GM12874 (cell line): ENCODE data around the gene ANKRD52.

ENCODE experiments used
- CTCF ChIP-seq: IDR thresholded peaks from 2 replicates; pipeline ENCODE4 v1.5.1; 2011; ENCODE audit warnings: low read depth, mild to moderate bottlenecking, control low read depth, low read length, moderate library complexity; ENCODE audit not compliant: insufficient read depth

The ANKRD52 gene

GRCh38 chr12:56189099-56189917, 68.9 kb downstream of the ANKRD52 start, which contains the start of gene SMARCC2:
Gene SMARCC2, minus strand, starts transcription at chr12:56189483. Its CDS starts 22 bp downstream, at chr12:56189461.
- TF ChIP-seq CTCF, result peak; percentile 87

- TF ChIP-seq CTCF, result no peak
Measured at GRCh38 chr12:56188778-56189098, 69.4 kb downstream of the ANKRD52 start.

GRCh38 chr12:56188131-56188777, 69.9 kb downstream of the ANKRD52 start:
- no peak for TF ChIP-seq CTCF
